ENCODE measurements around the gene ATP6V0D1. TPM values are rescaled to one million over a fixed set of nuclear protein-coding genes. Genes with fewer than 3 reads are reported as not detected.

The ATP6V0D1 gene
- total and polyA plus RNA-seq, 11 donors, result 18.6 to 141 (median 68.5) TPM

GRCh38 chr16:67477960-67478554 is 2.9 kb downstream of the ATP6V0D1 start:
- no peak for DNase-seq
- 91 to 95% (median 92%) methylated on average over 8 of the region's 8 CpGs for WGBS, 4 donors
- no peak for ATAC-seq
- Histone ChIP-seq H3K9me3 (no peaks in the 10 kb centered on the region), H3K4me3 (no peak overlapping the region), H3K27ac (no peak overlapping the region), H3K36me3 (peaks cover 0 to 11% (median 0%) of the 10 kb centered on the region in 9 donors), H3K4me1 (peaks cover 0 to 72% (median 45%) of the 10 kb centered on the region in 12 donors), H3K27me3 (no peaks in the 10 kb centered on the region)
- intact Hi-C loops (cut with DNase I), result no loop called here
- no peak for TF ChIP-seq POLR2A (IDR thresholded peaks at IDR 0.05)
- TF ChIP-seq, protein P1, sequence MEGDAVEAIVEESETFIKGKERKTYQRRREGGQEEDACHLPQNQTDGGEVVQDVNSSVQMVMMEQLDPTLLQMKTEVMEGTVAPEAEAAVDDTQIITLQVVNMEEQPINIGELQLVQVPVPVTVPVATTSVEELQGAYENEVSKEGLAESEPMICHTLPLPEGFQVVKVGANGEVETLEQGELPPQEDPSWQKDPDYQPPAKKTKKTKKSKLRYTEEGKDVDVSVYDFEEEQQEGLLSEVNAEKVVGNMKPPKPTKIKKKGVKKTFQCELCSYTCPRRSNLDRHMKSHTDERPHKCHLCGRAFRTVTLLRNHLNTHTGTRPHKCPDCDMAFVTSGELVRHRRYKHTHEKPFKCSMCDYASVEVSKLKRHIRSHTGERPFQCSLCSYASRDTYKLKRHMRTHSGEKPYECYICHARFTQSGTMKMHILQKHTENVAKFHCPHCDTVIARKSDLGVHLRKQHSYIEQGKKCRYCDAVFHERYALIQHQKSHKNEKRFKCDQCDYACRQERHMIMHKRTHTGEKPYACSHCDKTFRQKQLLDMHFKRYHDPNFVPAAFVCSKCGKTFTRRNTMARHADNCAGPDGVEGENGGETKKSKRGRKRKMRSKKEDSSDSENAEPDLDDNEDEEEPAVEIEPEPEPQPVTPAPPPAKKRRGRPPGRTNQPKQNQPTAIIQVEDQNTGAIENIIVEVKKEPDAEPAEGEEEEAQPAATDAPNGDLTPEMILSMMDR (IDR thresholded peaks at IDR 0.05), result no peak

DNA sequence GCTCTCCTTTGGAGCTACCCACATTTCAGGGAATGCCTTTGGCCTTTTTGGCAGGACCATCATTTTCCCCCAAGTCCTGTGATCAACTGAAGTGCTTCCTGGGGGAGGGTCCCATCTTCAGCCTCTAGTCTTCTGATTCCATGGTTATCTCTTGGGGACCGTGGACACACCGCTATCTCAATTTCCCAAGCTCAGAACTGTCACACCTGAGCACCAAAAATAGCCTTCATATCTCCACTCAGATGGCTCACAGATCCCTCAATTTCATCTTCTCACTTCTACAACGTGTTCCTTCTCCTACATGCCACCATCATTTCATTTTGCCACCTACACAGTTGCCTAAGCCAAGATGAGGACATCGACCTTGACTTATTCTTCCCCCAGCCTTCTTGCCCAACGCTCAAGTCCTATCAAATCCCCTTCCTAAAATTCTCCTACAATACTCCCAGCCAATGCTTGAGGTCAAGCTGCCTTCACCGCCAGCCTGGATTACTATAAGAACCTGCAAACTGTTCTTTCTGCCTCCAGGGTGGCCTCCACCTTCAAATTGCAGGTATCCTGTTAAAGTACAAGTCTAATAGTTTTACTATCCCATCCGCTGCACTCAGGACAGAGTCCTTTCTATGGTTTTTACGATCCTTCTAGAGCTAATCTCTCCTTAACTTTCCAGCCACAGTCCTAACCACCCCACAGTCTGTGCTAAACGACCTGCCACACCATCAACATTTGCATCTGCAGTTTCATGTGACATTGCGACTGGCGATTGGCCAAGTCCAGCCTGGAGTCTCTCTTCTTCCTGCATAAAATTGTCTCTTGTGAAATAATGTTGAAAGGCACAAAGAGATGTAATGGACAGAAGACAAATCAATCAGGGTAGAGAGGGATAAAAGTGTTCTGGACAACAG is 6.2 kb downstream of the ATP6V0D1 start:
- no peak for DNase-seq
- peaks cover 0 to 73% (median 41%) of the 10 kb centered on the region in 12 donors for H3K4me1 ChIP-seq
- TF ChIP-seq, protein P1 (IDR thresholded peaks at IDR 0.05), result no peak
- TF ChIP-seq POLR2A (IDR thresholded peaks at IDR 0.05), result no peak
- 84% methylated on average over 11 of the region's 11 CpGs for WGBS, 4 donors
- no peaks in the 10 kb centered on the region for H3K27me3 ChIP-seq
- no peak for ATAC-seq
- H3K4me3 ChIP-seq, result no peak overlapping the region
- no peaks in the 10 kb centered on the region for H3K9me3 ChIP-seq
- intact Hi-C loops (cut with DNase I), result no loop called here
- no peak overlapping the region for H3K27ac ChIP-seq
- peaks cover 0 to 11% (median 0%) of the 10 kb centered on the region in 9 donors for H3K36me3 ChIP-seq

DNA sequence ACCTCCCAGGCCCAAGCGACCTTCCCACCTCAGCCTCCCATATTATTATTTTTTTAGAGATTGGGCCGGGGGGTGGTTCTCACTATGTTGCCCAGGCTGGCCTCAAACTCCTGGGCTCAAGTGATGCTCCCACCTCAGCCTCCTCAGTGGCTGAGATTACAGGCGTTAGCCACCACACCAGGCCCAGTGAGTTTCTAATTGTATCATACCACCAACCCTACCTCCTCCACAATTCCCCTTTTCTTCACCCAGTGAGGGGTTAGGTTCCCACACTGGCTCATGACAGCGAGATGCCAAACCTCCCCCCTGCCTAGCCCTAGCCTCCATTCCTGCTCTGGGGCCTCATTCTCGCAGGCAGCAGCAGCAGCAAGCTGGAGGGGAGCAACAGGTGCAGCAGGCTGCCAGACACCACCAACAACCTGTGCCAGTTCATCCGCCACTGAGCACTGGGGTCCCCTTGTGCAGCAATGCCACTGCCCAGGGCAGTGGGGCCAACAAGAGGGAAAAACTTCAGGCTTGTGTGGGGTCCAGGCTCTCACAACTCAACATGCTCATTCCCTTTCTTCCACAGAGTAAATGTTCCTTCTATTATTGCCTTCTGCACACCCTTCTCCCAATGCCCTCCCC is 9.1 kb downstream of the ATP6V0D1 start:
- 91 to 98% (median 96%) methylated on average over 5 to 6 of the region's 6 CpGs for WGBS, 4 donors
- Histone ChIP-seq H3K9me3 (no peaks in the 10 kb centered on the region), H3K4me3 (no peak overlapping the region), H3K36me3 (peaks cover 0 to 11% (median 0%) of the 10 kb centered on the region in 9 donors), H3K27ac (no peak overlapping the region), H3K4me1 (peaks cover 0 to 79% (median 41%) of the 10 kb centered on the region in 12 donors), H3K27me3 (no peaks in the 10 kb centered on the region)
- intact Hi-C loops (cut with DNase I), result no loop called here
- ATAC-seq (no peak), DNase-seq (no peak)
- TF ChIP-seq, protein P1 (IDR thresholded peaks at IDR 0.05), result no peak
- TF ChIP-seq POLR2A (IDR thresholded peaks at IDR 0.05), result no peak

GRCh38 chr16:67470359-67470758 is 10.6 kb downstream of the ATP6V0D1 start:
- no peaks in the 10 kb centered on the region for H3K9me3 ChIP-seq
- no peak overlapping the region for H3K4me3 ChIP-seq
- H3K27me3 ChIP-seq, result no peaks in the 10 kb centered on the region
- 23 to 35% (median 28%) methylated on average over 7 of the region's 7 CpGs for WGBS, 4 donors
- TF ChIP-seq, protein P1 (IDR thresholded peaks at IDR 0.05), result no peak
- TF ChIP-seq POLR2A (IDR thresholded peaks at IDR 0.05), result no peak
- ATAC-seq (peak; percentile 88 to 94 (median 90)), DNase-seq (peak; percentile 88 to 96 (median 92))
- intact Hi-C loops (cut with DNase I), result no loop called here
- H3K4me1 ChIP-seq, result peaks cover 0 to 78% (median 45%) of the 10 kb centered on the region in 12 donors
- peaks cover 0 to 11% (median 0%) of the 10 kb centered on the region in 9 donors for H3K36me3 ChIP-seq
- peak overlapping the region in 3 of 12 donors; percentile 0 to 31 (median 25) for H3K27ac ChIP-seq
